HG02798 (cell line): ENCODE data around the gene DLGAP1.
A peak's percentile ranks its signal among the peaks of the same experiment; 100 is the strongest.

Experiments
- ATAC-seq: cut with Tn5 transposase; IDR thresholded peaks from one replicate; pipeline ENCODE4 v1.9.1; 2021; ENCODE audit warnings: mild to moderate bottlenecking; ENCODE audit not compliant: unreplicated experiment, poor library complexity

Gene DLGAP1

GRCh38 chr18:3508576-3509549 lies 946.2 kb downstream of the DLGAP1 start:
- no peak for ATAC-seq

GRCh38 chr18:3504637-3505036 lies 950.5 kb downstream of the DLGAP1 start:
- ATAC-seq = no peak

- no peak for ATAC-seq
Observed at GRCh38 chr18:3502650-3503049, 952.5 kb downstream of the DLGAP1 start.

GRCh38 chr18:3500016-3500415 lies 955.1 kb downstream of the DLGAP1 start:
- no peak for ATAC-seq

- ATAC-seq = no peak
Observed at GRCh38 chr18:3499501-3499900, 955.6 kb downstream of the DLGAP1 start.

GRCh38 chr18:3498698-3499471 lies 956.2 kb downstream of the DLGAP1 start:
- ATAC-seq = no peak

- no peak for ATAC-seq
Observed at GRCh38 chr18:3495691-3496430, 959.2 kb downstream of the DLGAP1 start.

- ATAC-seq = no peak
Observed at GRCh38 chr18:3494569-3494968, 960.5 kb downstream of the DLGAP1 start.

- no peak for ATAC-seq
Observed at GRCh38 chr18:3494245-3494526, 960.9 kb downstream of the DLGAP1 start.

GRCh38 chr18:3493501-3494244 lies 961.4 kb downstream of the DLGAP1 start:
- ATAC-seq = no peak

GRCh38 chr18:3492721-3493120 lies 962.4 kb downstream of the DLGAP1 start:
- ATAC-seq = no peak

GRCh38 chr18:3491981-3492555 lies 963.0 kb downstream of the DLGAP1 start:
- no peak for ATAC-seq

- no peak for ATAC-seq
Observed at GRCh38 chr18:3489462-3489861, 965.6 kb downstream of the DLGAP1 start.

GRCh38 chr18:3486512-3486911 lies 968.6 kb downstream of the DLGAP1 start:
- no peak for ATAC-seq

- peak; percentile 42 for ATAC-seq
Observed at GRCh38 chr18:3485153-3486149, 969.7 kb downstream of the DLGAP1 start.

- ATAC-seq = no peak
Observed at GRCh38 chr18:3482258-3482657, 972.8 kb downstream of the DLGAP1 start.

- ATAC-seq = no peak
Observed at GRCh38 chr18:3481696-3482210, 973.4 kb downstream of the DLGAP1 start.

GRCh38 chr18:3480827-3481573 lies 974.1 kb downstream of the DLGAP1 start:
- no peak for ATAC-seq
